Breast epithelium (tissue), 3 donors: ENCODE data around the gene CDH3.

Source experiments
- CTCF ChIP-seq, 3 donors: fragments of 450-650 bp; IDR thresholded peaks; one replicate each; pipeline ENCODE4 v1.5.1; 2016 to 2017; ENCODE audit warnings: antibody characterized with exemption in 3 of 3, mild to moderate bottlenecking in 3 of 3, moderate library complexity in 3 of 3
- POLR2A ChIP-seq: fragments of 450-650 bp; IDR thresholded peaks from one replicate; pipeline ENCODE4 v1.6.1; 2016; ENCODE audit warnings: antibody characterized with exemption, mild to moderate bottlenecking, moderate library complexity
- POLR2AphosphoS5 ChIP-seq, 3 donors: sonication (generic); formaldehyde crosslinking; IDR thresholded peaks; one replicate each; pipeline ENCODE4 v1.6.1; 2017; ENCODE audit warnings: antibody characterized with exemption in 3 of 3

DNA sequence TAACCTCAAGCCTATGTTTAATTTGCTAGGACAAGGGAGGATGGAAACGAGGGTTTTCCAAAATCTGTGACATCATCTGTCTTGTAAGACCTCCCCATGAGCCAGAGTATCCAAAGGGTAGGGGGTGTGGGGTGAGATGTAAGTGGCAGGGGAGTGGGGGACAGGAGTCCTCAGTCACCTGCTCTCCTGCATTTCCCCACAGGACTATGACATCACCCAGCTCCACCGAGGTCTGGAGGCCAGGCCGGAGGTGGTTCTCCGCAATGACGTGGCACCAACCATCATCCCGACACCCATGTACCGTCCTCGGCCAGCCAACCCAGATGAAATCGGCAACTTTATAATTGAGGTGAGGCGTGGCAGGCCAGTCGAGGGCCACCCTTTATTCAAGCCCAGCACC is 50.5 kb downstream of the CDH3 start:
- TF ChIP-seq CTCF (IDR thresholded peaks at IDR 0.05) (no peak), POLR2AphosphoS5 (IDR thresholded peaks at IDR 0.05) (no peak), POLR2A (no peak)
